CD4-positive, alpha-beta T cell treated with Interferon gamma for 1 hour (primary cell): Measurements from ENCODE around the gene TRAF3.
A peak's percentile ranks its signal among the peaks of the same experiment; 100 is the strongest.

Experiments
- DNase-seq: peaks from one replicate; pipeline ENCODE4 v3.0.0-alpha.2; 2020

TRAF3 gene

GRCh38 chr14:102911541-102911951 lies 134.3 kb downstream of the TRAF3 start:
- DNase-seq: no peak

- DNase-seq: no peak
Observed at GRCh38 chr14:102911991-102912761, 134.9 kb downstream of the TRAF3 start.

GRCh38 chr14:102913341-102914211 lies 136.3 kb downstream of the TRAF3 start:
- no peak for DNase-seq

GRCh38 chr14:102914474-102915291 lies 137.4 kb downstream of the TRAF3 start:
- DNase-seq: no peak

- no peak for DNase-seq
Observed at GRCh38 chr14:102915292-102916110, 138.3 kb downstream of the TRAF3 start.

GRCh38 chr14:102916347-102917055 lies 139.3 kb downstream of the TRAF3 start:
- DNase-seq: no peak

GRCh38 chr14:102917056-102917385 lies 139.8 kb downstream of the TRAF3 start:
- DNase-seq: peak; percentile 47

- peak; percentile 45 for DNase-seq
Observed at GRCh38 chr14:102917469-102918211, 140.4 kb downstream of the TRAF3 start.

GRCh38 chr14:102918438-102918837 lies 141.2 kb downstream of the TRAF3 start:
- no peak for DNase-seq

- no peak for DNase-seq
Observed at GRCh38 chr14:102920273-102920997, 143.2 kb downstream of the TRAF3 start.

- DNase-seq: no peak
Observed at GRCh38 chr14:102920998-102921304, 143.7 kb downstream of the TRAF3 start.

- DNase-seq: no peak
Observed at GRCh38 chr14:102922490-102923200, 145.4 kb downstream of the TRAF3 start, which contains the start of gene AMN. AMN (plus strand) TSS chr14:102922663; CDS start chr14:102922689, 26 bp downstream.

- no peak for DNase-seq
Observed at GRCh38 chr14:102923201-102923924, 146.1 kb downstream of the TRAF3 start.

GRCh38 chr14:102923925-102924486 lies 146.8 kb downstream of the TRAF3 start:
- DNase-seq: no peak

GRCh38 chr14:102924632-102925588 lies 147.7 kb downstream of the TRAF3 start:
- DNase-seq: no peak

GRCh38 chr14:102925646-102926045 lies 148.4 kb downstream of the TRAF3 start:
- no peak for DNase-seq

GRCh38 chr14:102926104-102926503 lies 148.9 kb downstream of the TRAF3 start:
- DNase-seq: no peak
